D721Med (cell line): Measurements from ENCODE around the gene AKR7A2.

Experiments used
- DNase-seq: peaks from one replicate; pipeline ENCODE4 v3.0.0; 2011; ENCODE audit warnings: low spot score; ENCODE audit not compliant: insufficient read length
- FAIRE-seq: peaks from 2 replicates; lab custom pipeline; 2011; peaks lifted over from hg19 to GRCh38; lab: Jason Lieb, UNC
- CTCF ChIP-seq: IDR thresholded peaks from 2 replicates; pipeline ENCODE4 v1.5.1; 2012; ENCODE audit warnings: mild to moderate bottlenecking, control low read depth; ENCODE audit not compliant: insufficient read depth; ENCODE audit errors: missing control alignments

Gene AKR7A2

GRCh38 chr1:19344372-19344810, 32.4 kb upstream of the AKR7A2 start:
- peak; percentile 71 for TF ChIP-seq CTCF
- DNase-seq (peak; percentile 37), FAIRE-seq (no peak)

- no peak for DNase-seq
- no peak for TF ChIP-seq CTCF
- FAIRE-seq, result no peak
Measured at GRCh38 chr1:19343617-19344350, 31.8 kb upstream of the AKR7A2 start.

- no peak for TF ChIP-seq CTCF
- DNase-seq (no peak), FAIRE-seq (no peak)
Measured at GRCh38 chr1:19342894-19343616, 31.1 kb upstream of the AKR7A2 start.

- TF ChIP-seq CTCF, result no peak
- FAIRE-seq (no peak), DNase-seq (no peak)
Measured at GRCh38 chr1:19342062-19342750, 30.3 kb upstream of the AKR7A2 start.

- DNase-seq (peak; percentile 51), FAIRE-seq (no peak)
Measured at GRCh38 chr1:19341201-19342061, 29.5 kb upstream of the AKR7A2 start.

More at GRCh38 chr1:19341201-19342061, 29.5 kb upstream of the AKR7A2 start:
- peak; percentile 72 for TF ChIP-seq CTCF
